HG03342 (cell line): ENCODE data around the gene APCDD1.
A peak's percentile ranks its signal among the peaks of the same experiment; 100 is the strongest.
"Not testable (repeated sequence)": the region's sequence is repeated elsewhere in the genome, so short reads cannot be mapped to it uniquely, and the experiment has no call there.

Experiments used
- ATAC-seq: cut with Tn5 transposase; IDR thresholded peaks from one replicate; pipeline ENCODE4 v1.9.1; 2021; ENCODE audit warnings: mild to moderate bottlenecking, moderate library complexity; ENCODE audit not compliant: unreplicated experiment

The APCDD1 gene

GRCh38 chr18:10487154-10487553 is 32.7 kb downstream of the APCDD1 start:
- no peak for ATAC-seq

GRCh38 chr18:10488017-10488416 is 33.6 kb downstream of the APCDD1 start:
- no peak for ATAC-seq

DNA sequence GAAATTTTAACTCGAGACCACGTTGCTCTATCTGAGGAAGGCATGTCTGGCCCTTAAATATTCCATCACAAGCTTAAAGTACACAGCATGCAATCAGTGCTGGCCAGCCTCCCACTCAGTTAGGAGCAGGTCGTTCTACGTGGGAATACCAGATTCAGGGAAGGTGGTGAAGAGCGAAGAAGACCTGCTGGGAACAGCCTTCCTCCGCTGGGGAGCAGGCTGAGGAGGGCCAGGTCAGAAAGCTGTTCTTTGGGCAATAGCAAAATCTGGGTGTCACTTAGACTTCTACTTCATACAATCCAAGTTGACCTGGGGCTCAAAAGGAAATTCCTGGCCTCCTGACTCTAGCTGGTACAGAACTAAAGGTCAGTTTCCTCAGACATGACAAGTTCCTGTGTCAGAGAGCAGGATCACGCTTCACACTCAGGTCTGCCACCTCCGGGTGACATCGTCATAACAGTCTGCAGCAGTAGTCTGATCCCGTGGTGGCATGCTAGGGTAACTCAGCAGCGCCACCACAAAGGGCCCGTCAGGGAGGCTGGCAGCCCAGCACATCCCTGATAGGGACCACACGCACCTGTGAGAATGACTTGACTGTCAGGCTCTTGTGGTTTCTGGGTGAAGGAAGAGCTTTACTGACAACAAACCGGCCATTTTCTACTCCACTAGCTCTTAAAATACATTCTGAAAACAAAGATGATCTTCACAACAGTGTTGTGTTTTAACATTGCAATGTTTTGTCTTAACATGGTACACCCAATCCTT is 36.1 kb downstream of the APCDD1 start:
- peak; percentile 91 for ATAC-seq

DNA sequence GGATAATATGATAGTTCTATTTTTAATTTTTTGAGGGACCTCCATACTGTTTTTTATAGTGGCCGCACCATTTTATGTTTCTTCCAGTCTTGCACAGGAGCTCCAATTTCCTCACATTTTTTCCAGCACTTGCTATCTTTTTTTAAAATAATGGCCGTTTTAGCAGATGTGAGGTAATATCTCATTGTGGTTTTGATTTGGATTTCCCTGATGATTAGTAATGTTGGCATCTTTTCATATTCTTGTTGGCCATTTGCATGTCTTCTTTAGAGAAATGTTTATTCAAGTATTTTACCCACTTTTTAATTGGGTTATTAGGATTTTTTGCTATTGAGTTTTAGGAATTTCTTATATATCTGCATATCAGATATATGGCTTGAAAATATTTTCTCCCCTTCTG is 41.5 kb downstream of the APCDD1 start:
- no peak for ATAC-seq

GRCh38 chr18:10497206-10497749 is 42.8 kb downstream of the APCDD1 start:
- ATAC-seq: no peak

DNA sequence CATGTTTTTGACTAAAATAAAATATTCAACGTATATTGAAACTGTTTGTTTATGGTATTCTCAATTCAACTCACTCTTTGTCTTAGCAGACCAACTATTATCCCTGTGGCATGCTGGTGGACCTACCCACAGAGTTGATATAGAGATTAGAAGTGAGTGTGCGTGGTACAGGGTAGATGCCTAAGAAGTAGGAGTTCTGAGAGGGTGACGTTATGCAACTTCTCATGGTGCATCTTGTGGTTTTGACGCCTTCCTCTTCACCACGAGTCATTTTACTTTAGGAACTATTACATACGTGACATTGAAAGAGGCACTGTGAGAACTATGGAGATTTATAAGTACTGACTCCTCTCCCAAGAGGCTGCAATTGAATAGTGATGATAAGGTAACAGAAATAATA is 44.8 kb downstream of the APCDD1 start:
- no peak for ATAC-seq

- no peak for ATAC-seq
Measured at GRCh38 chr18:10500038-10500437, 45.6 kb downstream of the APCDD1 start.

DNA sequence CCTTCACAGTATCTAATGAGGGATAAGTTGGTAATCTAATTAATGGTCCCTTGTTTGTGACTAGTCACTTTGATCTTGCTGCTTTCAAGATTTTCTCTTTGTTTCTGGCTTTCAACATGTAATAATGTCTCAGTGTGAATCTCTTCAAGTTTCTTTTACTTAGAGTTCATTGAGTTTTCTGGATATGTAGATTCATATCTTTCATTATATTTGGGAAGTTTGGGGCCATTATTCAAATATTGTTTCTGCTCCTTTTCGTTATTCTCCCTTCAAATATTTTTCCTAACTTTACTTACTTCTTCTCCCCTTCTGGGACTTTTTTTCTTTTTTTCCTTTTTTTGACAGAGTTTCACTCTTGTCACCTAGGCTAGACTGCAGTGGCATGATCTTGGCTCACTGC is 50.3 kb downstream of the APCDD1 start:
- ATAC-seq: no peak

DNA sequence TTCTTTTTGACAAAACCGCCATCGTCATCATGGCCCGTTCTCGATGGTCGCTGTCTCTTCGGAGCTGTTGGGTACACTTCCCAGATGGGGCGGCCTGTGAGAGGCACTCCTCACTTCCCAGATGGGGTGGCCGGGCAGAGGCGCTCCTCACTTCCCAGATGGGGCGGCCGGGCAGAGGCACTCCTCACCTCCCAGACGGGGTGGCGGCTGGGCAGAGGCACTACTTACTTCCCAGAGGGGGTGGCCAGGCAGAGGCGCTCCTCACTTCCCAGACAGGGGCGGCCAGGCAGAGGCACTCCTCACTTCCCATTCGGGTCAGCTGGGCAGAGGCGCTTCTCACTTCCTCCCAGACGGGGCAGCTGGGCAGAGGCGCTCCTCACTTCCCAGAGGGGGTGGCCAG is 51.5 kb downstream of the APCDD1 start:
- ATAC-seq: not testable (repeated sequence)

DNA sequence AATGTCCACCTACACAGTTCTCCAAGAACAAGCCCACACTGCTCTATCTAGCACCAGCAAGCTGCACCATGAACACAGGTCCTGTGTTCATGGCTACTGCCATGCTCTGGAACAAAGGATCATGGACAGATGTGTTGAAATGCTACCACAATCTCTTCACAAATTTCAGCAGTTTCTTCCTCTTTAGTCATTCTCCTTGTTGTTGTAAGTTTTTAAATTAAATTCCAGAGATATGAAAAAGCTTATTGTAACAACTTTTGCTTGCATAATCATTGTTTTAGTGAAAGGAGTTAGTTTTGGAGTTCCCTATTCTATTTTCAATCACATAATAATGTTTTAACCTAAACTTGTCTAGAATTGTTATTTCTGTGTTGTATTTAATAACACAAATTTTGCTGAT is 54.2 kb downstream of the APCDD1 start:
- no peak for ATAC-seq

DNA sequence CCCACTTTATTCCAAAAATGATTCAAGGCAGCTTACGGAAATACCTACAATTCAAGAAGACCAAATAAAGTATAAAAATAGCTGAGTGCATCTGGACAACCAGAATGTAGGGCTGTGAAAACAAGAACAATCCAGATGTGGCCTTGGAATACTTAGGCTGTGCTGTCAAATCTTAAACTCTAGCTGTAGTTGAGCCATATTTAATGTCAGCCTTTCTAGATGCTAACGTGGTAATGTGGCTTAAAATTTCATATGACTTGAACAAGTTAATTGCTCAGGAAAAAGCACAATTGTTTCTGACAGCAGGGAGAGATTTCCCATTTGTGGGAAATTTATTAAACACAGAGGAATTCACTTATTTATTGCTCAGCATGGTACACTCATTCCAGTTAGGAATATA is 56.8 kb downstream of the APCDD1 start:
- ATAC-seq: no peak

DNA sequence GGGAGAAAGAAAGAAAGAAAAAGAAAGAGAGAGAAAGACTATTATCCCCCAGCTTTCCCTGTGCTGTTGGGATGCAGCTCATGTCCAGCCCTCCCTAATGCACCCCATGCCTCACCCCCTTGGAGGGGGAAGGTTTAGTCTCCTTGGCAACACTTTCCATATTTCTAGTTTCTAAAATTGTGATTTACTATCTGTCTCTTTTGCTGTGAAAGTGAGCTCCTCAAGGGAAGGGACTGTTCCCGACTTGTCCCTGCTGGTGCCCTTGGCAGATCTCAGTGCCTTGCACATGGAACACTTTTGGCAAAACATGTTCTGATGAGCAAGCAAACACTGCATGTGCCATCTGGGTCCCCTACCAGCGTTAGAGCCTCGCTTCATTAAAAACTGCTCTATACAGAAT is 59.6 kb downstream of the APCDD1 start:
- ATAC-seq: no peak

DNA sequence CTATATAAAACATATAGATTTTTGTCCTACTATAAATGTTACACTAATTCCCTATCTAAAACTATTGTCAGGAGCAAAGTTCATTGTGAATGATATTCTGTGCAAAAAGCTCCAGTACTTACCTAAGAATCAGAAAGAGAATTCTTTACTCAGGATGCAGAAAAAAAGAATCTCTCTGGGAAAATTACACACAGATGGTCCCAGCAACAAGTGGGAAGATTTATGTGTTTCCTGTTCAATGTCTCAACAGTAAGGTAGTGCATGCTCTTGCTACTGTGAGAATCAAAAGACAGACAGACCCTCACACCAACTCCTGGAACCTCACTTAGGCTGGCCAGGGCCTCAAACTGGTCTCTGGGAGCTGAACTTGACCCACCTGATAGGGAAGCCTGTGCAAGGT is 60.2 kb downstream of the APCDD1 start:
- ATAC-seq: no peak

DNA sequence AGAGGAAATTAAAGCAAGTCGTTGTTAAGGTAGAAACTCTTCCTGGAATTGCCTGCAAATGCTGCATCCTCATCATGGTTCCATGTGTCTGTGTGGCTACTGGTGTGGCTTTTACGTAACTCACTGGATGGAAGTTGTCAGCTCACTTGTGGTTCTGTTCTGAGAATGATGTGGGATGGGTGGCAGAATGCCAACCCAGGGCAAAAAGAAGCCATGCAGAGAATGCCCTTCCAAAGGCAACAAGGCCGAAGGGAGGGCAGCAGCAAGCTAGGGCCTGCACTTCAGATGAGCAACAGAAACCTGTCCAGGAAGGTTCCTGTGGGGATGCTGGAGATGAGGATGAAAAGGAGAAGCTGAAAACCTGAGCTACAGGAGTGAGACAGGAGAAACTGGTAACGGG is 61.0 kb downstream of the APCDD1 start:
- ATAC-seq: no peak

DNA sequence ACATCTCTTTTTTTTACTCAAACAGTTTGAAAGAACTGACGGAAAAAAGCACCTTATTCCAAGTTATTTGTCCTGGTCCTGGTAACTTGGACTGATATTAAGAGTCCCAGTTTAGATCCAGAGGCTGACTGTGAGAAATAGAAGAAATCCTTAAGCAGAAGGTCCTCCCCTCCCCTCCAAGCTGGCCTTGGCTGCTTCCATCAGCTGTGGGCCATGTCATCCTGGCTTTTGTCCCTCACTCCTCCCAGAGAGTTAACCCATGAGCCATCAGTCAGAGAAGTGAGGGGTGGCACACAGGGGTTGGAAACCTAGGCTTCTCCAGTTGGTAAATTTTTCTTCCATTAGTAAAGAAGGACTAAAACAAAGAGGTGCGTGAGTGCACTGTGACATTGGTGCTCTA is 61.6 kb downstream of the APCDD1 start:
- ATAC-seq: no peak

- ATAC-seq: no peak
Measured at GRCh38 chr18:10518595-10519255, 64.3 kb downstream of the APCDD1 start.

GRCh38 chr18:10519366-10519765 is 64.9 kb downstream of the APCDD1 start:
- no peak for ATAC-seq

DNA sequence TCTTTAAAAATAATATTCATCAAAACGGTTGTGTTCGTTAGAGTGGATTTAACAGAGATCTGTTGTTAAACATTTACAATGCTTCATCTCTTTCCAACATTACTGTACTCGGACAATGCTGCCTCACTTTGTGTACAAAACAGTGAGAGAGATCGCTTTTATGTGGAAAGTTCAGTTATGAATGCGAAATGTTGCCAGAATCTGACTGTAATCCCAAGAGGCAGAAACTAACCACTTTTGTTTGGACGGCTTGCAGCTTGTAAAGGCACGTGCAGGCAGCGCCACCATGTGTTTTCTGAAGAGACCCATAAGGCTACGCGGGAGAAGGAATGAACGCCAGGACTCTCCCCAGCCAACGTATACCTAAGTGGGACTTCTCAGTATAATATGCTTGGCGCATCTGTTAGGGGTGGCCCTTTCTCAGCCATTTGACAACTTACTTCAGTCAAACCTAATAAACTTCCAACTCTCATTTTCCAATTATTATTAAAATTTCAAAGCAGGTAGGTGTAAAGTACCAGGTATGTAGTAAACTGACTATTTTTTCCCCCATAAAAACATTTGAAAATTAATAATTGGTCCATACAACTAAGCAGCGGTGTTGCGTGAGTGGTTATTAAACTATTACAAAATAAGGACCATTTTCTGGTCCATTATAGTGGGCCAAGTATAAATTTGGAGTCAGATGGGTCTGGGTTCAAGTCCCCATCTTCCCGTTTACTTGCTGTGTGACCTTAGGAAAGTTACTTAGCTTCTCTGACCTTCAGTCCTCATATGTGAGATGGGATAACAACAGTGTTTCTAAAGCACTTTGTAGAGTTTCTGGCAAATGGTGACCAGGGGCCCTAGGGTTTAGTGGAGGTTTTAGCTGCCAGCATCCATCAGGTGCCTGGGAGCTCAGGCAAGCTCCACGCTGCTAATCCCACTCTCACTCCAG is 65.8 kb downstream of the APCDD1 start:
- peak; percentile 88 for ATAC-seq

GRCh38 chr18:10521566-10521965 is 67.1 kb downstream of the APCDD1 start:
- ATAC-seq: no peak

- no peak for ATAC-seq
Measured at GRCh38 chr18:10522574-10522973, 68.1 kb downstream of the APCDD1 start.

DNA sequence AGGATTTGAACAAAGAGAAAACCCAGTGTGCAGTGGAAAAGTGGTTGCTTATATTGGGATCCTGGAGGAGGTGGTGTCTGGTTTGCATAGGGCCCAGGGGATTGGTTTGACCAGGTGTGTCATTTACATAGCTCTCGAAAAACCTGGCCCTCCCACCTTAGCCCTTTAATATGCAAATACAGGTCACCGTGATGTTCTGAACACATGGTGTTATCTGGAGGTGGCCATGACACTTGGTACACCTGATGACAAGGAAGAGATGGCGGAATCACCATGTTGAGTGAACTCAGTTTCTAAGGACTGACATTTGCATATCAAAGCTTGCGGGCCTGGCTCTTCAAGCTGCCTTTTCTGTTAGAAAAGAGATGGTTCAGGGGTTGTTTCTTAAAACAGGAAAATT is 69.1 kb downstream of the APCDD1 start:
- no peak for ATAC-seq
